Upper lobe of right lung (tissue), 1 donor: ENCODE data around the gene ORM2. TPM values are rescaled to one million over a fixed set of nuclear protein-coding genes. Genes with fewer than 3 reads are reported as not detected.
"Not testable (repeated sequence)": the region's sequence is repeated elsewhere in the genome, so short reads cannot be mapped to it uniquely, and the experiment has no call there.

Experiments
- ATAC-seq: fragments of 200-7000 bp; cut with Tn5 transposase; one replicate; pipeline ENCODE4 v1.9.1; 2020; ENCODE audit warnings: mild to moderate bottlenecking, moderate library complexity
- DNase-seq: peaks from one replicate; pipeline ENCODE4 v3.0.0-alpha.2; 2020
- H3K27ac ChIP-seq: fragments of 200-600 bp; one replicate; pipeline ENCODE4 v1.8.0; 2022
- H3K27me3 ChIP-seq: fragments of 200-600 bp; one replicate; pipeline ENCODE4 v1.8.0; 2022; ENCODE audit warnings: mild to moderate bottlenecking
- H3K36me3 ChIP-seq: fragments of 200-600 bp; one replicate; pipeline ENCODE4 v1.8.0; 2022
- H3K4me1 ChIP-seq: fragments of 200-600 bp; one replicate; pipeline ENCODE4 v1.8.0; 2022
- H3K4me3 ChIP-seq: fragments of 200-600 bp; one replicate; pipeline ENCODE4 v1.8.0; 2022; ENCODE audit warnings: mild to moderate bottlenecking
- H3K9me3 ChIP-seq: fragments of 200-600 bp; one replicate; pipeline ENCODE4 v1.8.0; 2022
- CTCF ChIP-seq: fragments of 200-600 bp; IDR thresholded peaks from one replicate; pipeline ENCODE4 v1.8.0; 2022; ENCODE audit warnings: antibody characterized with exemption
- intact Hi-C: fragments of 100-400 bp; cut with DNase I; formaldehyde crosslinking; loops from one replicate; pipeline ENCODE4 v1.11.0; 2022
- total RNA-seq: library from RNA; stranded (reverse); fragmentation: NEBNext Ultra II Directional; extraction: Animal tissue kit (Norgen Biotek cat#: 25700); gene quantifications from one replicate; pipeline ENCODE4 v1.2.1, GENCODE V29; 2021
- donor health status: DM: no; HTN: yes; CAD: no; lungs with severe emphysema.

The ORM2 gene
- total RNA-seq, 1 donor from 2014 or later = 3.9 TPM

DNA sequence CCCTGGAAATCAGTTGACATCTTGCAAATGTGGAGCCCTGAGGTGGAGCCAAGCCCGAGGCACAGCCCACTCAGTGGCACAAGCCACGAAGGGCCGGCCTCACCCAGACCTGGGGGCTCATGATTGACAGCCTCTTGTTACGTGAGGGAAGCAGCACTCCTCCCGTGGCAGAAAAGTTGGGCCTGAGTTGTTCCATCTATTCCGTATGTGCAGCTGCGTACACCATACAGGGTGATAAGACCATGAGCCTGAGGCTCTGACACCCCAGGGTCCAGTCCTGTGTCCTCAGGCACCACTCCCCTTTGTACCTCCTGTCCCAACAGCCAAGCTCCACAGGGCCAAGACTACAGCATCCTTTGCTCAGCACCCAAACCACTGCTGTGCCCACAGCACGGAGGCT, 1.9 kb upstream of the ORM2 start:
- no peak for ATAC-seq
- no peaks in the 10 kb centered on the region for H3K27me3 ChIP-seq
- no peaks in the 10 kb centered on the region for H3K9me3 ChIP-seq
- intact Hi-C loops = no loop called here
- TF ChIP-seq CTCF = no peak
- no peaks in the 10 kb centered on the region for H3K36me3 ChIP-seq
- H3K4me1 ChIP-seq = no peaks in the 10 kb centered on the region
- no peak overlapping the region for H3K4me3 ChIP-seq
- DNase-seq = no peak
- H3K27ac ChIP-seq = no peak overlapping the region

- H3K4me3 ChIP-seq, DNase-seq, H3K36me3 ChIP-seq, H3K4me1 ChIP-seq, ATAC-seq, H3K27me3 ChIP-seq, H3K27ac ChIP-seq, intact Hi-C loops, H3K9me3 ChIP-seq: not testable (repeated sequence)
Observed at GRCh38 chr9:114328357-114328820, 1.3 kb upstream of the ORM2 start.

DNA sequence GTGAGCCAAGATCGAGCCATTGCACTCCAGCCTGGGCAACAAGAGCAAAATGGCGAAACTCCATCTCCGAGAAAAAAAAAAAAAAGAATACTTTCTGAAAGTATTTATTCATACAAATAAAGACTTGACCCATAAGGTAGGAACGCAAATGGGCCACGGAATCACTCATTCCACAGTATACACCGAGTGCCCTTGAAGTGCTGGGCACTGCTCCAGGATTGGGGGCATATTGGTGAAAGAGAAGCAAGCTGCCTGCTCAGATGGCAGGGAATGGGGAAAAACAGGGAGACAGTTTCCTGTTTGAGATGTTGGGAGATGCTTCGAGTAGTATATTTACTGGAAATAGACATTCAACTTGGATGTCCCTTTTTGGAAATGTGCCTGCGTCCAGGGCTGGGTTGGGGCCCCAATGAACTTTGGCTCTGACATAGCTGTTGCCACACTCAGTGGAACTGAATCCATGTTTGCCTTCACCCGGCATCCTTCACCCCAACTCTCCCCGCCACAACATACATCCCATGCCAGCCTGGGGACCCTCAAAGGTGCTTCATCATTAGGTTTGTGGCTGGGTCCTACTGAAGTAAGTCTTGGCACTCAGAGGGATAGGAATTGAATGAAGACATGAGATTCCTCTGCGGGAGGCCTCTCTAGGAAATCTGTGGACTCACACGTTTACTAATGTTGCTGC, 588 bp upstream of the ORM2 start:
- intact Hi-C loops, DNase-seq, H3K27ac ChIP-seq, H3K27me3 ChIP-seq, H3K9me3 ChIP-seq, ATAC-seq, H3K4me3 ChIP-seq, H3K4me1 ChIP-seq, H3K36me3 ChIP-seq: not testable (repeated sequence)

GRCh38 chr9:114330636-114331035, 967 bp downstream of the ORM2 start:
- intact Hi-C loops = no loop called here
- no peaks in the 10 kb centered on the region for H3K9me3 ChIP-seq
- H3K27me3 ChIP-seq = no peaks in the 10 kb centered on the region
- no peak overlapping the region for H3K4me3 ChIP-seq
- ATAC-seq (no peak), DNase-seq (no peak)
- H3K4me1 ChIP-seq = no peaks in the 10 kb centered on the region
- no peak for TF ChIP-seq CTCF
- H3K27ac ChIP-seq = no peak overlapping the region
- H3K36me3 ChIP-seq = peaks cover 8% of the 10 kb centered on the region

GRCh38 chr9:114331229-114332195, 1.8 kb downstream of the ORM2 start:
- H3K9me3 ChIP-seq, intact Hi-C loops, H3K27ac ChIP-seq, H3K4me1 ChIP-seq, DNase-seq, ATAC-seq, H3K4me3 ChIP-seq, H3K27me3 ChIP-seq: not testable (repeated sequence)
- H3K36me3 ChIP-seq = peaks cover 13% of the 10 kb centered on the region

DNA sequence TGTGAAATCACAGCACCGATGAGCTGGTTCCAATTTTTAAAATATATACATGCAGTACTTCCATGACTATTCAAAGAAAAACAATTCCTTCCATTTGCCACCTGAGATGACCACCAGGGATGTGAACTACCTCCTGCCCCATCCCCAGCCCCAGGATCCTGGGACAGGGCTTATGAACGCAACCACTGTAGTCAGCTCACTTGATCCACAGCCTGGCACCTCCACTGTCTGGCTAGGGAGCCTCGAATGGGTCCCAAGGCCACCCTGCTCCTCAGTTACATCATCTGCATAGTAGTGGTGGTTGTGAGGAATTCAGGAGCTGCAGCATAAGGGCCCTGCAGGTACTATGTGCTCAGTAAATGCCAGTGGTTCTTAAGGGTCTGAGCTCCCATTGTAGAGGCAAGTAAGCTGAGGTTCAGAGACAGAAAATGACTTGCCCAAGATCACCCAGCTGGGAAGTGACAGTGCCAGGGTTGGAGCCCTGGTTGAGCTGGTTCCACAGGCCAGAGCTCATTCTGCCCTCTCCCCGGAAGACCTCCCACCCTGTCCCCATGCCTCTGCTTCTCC, 2.9 kb downstream of the ORM2 start:
- H3K4me3 ChIP-seq, ATAC-seq, H3K27ac ChIP-seq, intact Hi-C loops, H3K27me3 ChIP-seq, H3K4me1 ChIP-seq, DNase-seq, H3K9me3 ChIP-seq: not testable (repeated sequence)
- peaks cover 24% of the 10 kb centered on the region for H3K36me3 ChIP-seq

DNA sequence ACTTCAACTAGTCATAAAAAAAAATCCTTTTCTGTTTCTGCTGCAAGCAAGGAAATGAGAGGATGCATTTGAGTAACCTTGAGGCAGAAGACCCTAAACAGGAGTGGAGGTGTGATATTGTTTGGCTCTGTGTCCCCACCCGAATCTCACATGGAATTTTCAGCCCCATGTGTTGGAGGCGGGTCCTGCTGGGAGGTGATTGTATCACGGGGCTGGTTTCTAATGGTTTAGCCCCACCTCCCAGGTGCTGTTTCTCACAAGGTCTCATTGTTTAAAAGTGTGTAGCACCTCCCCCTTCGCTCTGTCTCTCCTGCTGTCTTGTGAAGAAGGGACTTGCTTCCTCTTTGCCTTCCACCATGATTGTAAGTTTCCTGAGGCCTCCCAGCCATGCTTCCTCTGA, 4.0 kb downstream of the ORM2 start:
- DNase-seq, H3K4me1 ChIP-seq, H3K9me3 ChIP-seq, H3K27ac ChIP-seq, intact Hi-C loops, H3K27me3 ChIP-seq, H3K4me3 ChIP-seq, ATAC-seq: not testable (repeated sequence)
- peaks cover 36% of the 10 kb centered on the region for H3K36me3 ChIP-seq

DNA sequence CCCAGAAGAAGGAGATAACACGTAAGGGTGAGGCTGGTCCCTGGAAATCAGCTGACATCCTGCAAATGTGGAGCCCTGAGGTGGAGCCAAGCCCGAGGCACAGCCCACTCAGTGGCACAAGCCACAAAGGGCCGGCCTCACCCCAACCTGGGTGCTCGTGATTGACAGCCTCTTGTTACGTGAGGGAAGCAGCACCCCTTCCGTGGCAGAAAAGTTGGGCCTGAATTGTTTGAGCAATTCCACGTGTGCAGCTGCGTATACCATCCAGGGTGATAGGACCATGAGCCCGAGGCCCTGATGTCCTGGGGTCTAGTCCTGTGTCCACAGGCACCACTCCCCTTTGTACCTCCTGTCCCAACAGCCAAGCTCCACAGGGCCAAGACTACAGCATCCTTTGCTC, 4.8 kb downstream of the ORM2 start:
- peaks cover 42% of the 10 kb centered on the region for H3K36me3 ChIP-seq
- TF ChIP-seq CTCF = no peak
- H3K4me3 ChIP-seq = no peak overlapping the region
- DNase-seq (no peak), ATAC-seq (no peak)
- no peak overlapping the region for H3K27ac ChIP-seq
- no peaks in the 10 kb centered on the region for H3K27me3 ChIP-seq
- no peaks in the 10 kb centered on the region for H3K9me3 ChIP-seq
- no peaks in the 10 kb centered on the region for H3K4me1 ChIP-seq
- intact Hi-C loops = no loop called here
